IMR-90 (cell line): ENCODE results near the gene S100A16. TPM values are rescaled to one million over a fixed set of nuclear protein-coding genes. Genes with fewer than 3 reads are reported as not detected.

Experiments
- ATAC-seq: fragments of 200-7000 bp; cut with Tn5 transposase; 2 replicates; pipeline ENCODE4 v1.9.1; 2020; ENCODE audit warnings: low read depth, mild to moderate bottlenecking, moderate library complexity
- BruUV-seq: library from RNA; stranded (reverse); fragments of 400-500 nt; replicated peaks from 2 replicates; lab custom pipeline; 2021; lab: Mats Ljungman, UMichigan
- CTCF ChIA-PET: fragments of 300-600 bp; formaldehyde crosslinking; extraction: SDS; loops from one replicate; lab custom pipeline; 2021; ENCODE audit warnings: antibody characterized with exemption; lab: Yijun Ruan, JAX
- POLR2A ChIA-PET: fragments of 300-600 bp; sonication (Branson Sonifier 250); formaldehyde crosslinking; loops from one replicate; lab custom pipeline; 2022; ENCODE audit warnings: antibody characterized with exemption; ENCODE audit not compliant: unreplicated experiment; lab: Charles Lee
- DNase-seq: peaks from one replicate; pipeline ENCODE4 v3.0.0; 2013
- H2AFZ ChIP-seq: replicated peaks from 2 replicates; pipeline ENCODE3; 2013; ENCODE audit warnings: low read length, mild to moderate bottlenecking; ENCODE audit not compliant: poor library complexity
- H2AK5ac ChIP-seq: 2 replicates; pipeline ENCODE4 v1.6.1; 2013; ENCODE audit warnings: low read depth, low read length, inconsistent platforms
- H2AK9ac ChIP-seq: replicated peaks from 2 replicates; pipeline ENCODE3; 2013; ENCODE audit warnings: mild to moderate bottlenecking, low read depth, low read length, moderate library complexity; ENCODE audit not compliant: poor library complexity
- H2BK120ac ChIP-seq: 2 replicates; pipeline ENCODE4 v1.6.1; 2013; ENCODE audit warnings: low read depth, low read length, inconsistent platforms
- H2BK15ac ChIP-seq: 3 replicates; pipeline ENCODE4 v1.6.1; 2013; ENCODE audit warnings: low read depth, low read length, inconsistent platforms
- H2BK20ac ChIP-seq: 2 replicates; pipeline ENCODE4 v1.6.1; 2013; ENCODE audit warnings: low read depth, mild to moderate bottlenecking, inconsistent platforms, low read length, moderate library complexity
- H2BK5ac ChIP-seq: 2 replicates; pipeline ENCODE4 v1.6.1; 2013; ENCODE audit warnings: mild to moderate bottlenecking, low read depth, low read length, inconsistent platforms; ENCODE audit not compliant: poor library complexity, severe bottlenecking
- H3K14ac ChIP-seq: replicated peaks from 2 replicates; pipeline ENCODE4 v1.6.1; 2013; ENCODE audit warnings: low read depth, low read length, inconsistent platforms
- H3K18ac ChIP-seq: 2 replicates; pipeline ENCODE4 v1.6.1; 2013; ENCODE audit warnings: low read depth, low read length, control low read depth
- H3K23ac ChIP-seq: 2 replicates; pipeline ENCODE4 v1.6.1; 2013; ENCODE audit warnings: low read depth, low read length, inconsistent platforms
- H3K27ac ChIP-seq: 2 replicates; pipeline ENCODE4 v1.5.1; 2013; ENCODE audit warnings: mild to moderate bottlenecking, control low read depth, low read length; ENCODE audit not compliant: insufficient read depth
- H3K27me3 ChIP-seq: 2 replicates; pipeline ENCODE4 v1.6.1; 2013; ENCODE audit warnings: low read length; ENCODE audit not compliant: control insufficient read depth, insufficient read depth
- H3K36me3 ChIP-seq: 2 replicates; pipeline ENCODE4 v1.6.1; 2013; ENCODE audit warnings: low read length, mixed read lengths; ENCODE audit not compliant: control insufficient read depth, insufficient read depth
- H3K4ac ChIP-seq: 2 replicates; pipeline ENCODE4 v1.6.1; 2013; ENCODE audit warnings: low read depth, low read length, inconsistent platforms
- H3K4me1 ChIP-seq: 2 replicates; pipeline ENCODE4 v1.6.1; 2013; ENCODE audit warnings: low read length, mixed read lengths; ENCODE audit not compliant: control insufficient read depth, insufficient read depth
- H3K4me2 ChIP-seq: 2 replicates; pipeline ENCODE4 v1.6.1; 2013; ENCODE audit warnings: low read depth, mild to moderate bottlenecking, control low read depth, low read length, moderate library complexity
- H3K4me3 ChIP-seq: 2 replicates; pipeline ENCODE4 v1.5.1; 2013; ENCODE audit warnings: low read depth, mild to moderate bottlenecking, control low read depth, low read length, moderate library complexity; ENCODE audit not compliant: insufficient read depth
- H3K56ac ChIP-seq: 2 replicates; pipeline ENCODE4 v1.6.1; 2013; ENCODE audit warnings: low read length, inconsistent platforms; ENCODE audit not compliant: insufficient read depth; ENCODE audit errors: extremely low read depth
- H3K79me1 ChIP-seq, 2 experiments: 2 replicates each; pipeline ENCODE4 v1.6.1; 2013; ENCODE audit warnings: low read length in 2 of 2, inconsistent platforms in 1 of 2, low read depth in 1 of 2
- H3K9ac ChIP-seq: 2 replicates; pipeline ENCODE4 v1.6.1; 2013; ENCODE audit warnings: low read depth, low read length, control low read depth
- H3K9me1 ChIP-seq: 2 replicates; pipeline ENCODE4 v1.6.1; 2013; ENCODE audit warnings: low read length, inconsistent platforms; ENCODE audit not compliant: insufficient read depth
- H3K9me3 ChIP-seq: 2 replicates; pipeline ENCODE4 v1.6.1; 2013; ENCODE audit warnings: low read length; ENCODE audit not compliant: control insufficient read depth, insufficient read depth
- H4K20me1 ChIP-seq: 2 replicates; pipeline ENCODE4 v1.6.1; 2013; ENCODE audit warnings: low read length, inconsistent platforms; ENCODE audit not compliant: insufficient read depth
- H4K5ac ChIP-seq: 2 replicates; pipeline ENCODE4 v1.6.1; 2013; ENCODE audit warnings: mild to moderate bottlenecking, low read depth, low read length, control low read depth
- H4K8ac ChIP-seq, 2 experiments: 2 replicates each; pipeline ENCODE4 v1.6.1; 2013; ENCODE audit warnings: low read depth in 2 of 2, low read length in 2 of 2, control low read depth in 1 of 2, inconsistent platforms in 1 of 2
- H4K91ac ChIP-seq: 2 replicates; pipeline ENCODE4 v1.6.1; 2013; ENCODE audit warnings: low read depth, low read length, inconsistent platforms; ENCODE audit not compliant: insufficient read depth
- BHLHE40 ChIP-seq: fragments of 150-350 bp; IDR thresholded peaks from 2 replicates; pipeline ENCODE4 v1.6.1; 2016; ENCODE audit warnings: mild to moderate bottlenecking, low read depth, low read length
- CEBPB ChIP-seq: IDR thresholded peaks from 2 replicates; pipeline ENCODE4 v1.6.1; 2012; ENCODE audit warnings: low read depth, low read length, improper control_type of control experiment
- CHD1 ChIP-seq: IDR thresholded peaks from 2 replicates; pipeline ENCODE4 v1.6.1; 2012; ENCODE audit warnings: low read depth, low read length, improper control_type of control experiment
- ELK1 ChIP-seq: fragments of 150-350 bp; IDR thresholded peaks from 2 replicates; pipeline ENCODE4 v1.6.1; 2016; ENCODE audit warnings: low read depth, mild to moderate bottlenecking, low read length, moderate library complexity, borderline replicate concordance
- FOS ChIP-seq: fragments of 150-350 bp; IDR thresholded peaks from 2 replicates; pipeline ENCODE4 v1.6.1; 2016; ENCODE audit warnings: low read depth, low read length
- MAFK ChIP-seq: IDR thresholded peaks from 2 replicates; pipeline ENCODE4 v1.6.1; 2012; ENCODE audit warnings: low read depth, low read length, improper control_type of control experiment
- MAZ ChIP-seq: IDR thresholded peaks from 2 replicates; pipeline ENCODE4 v1.6.1; 2012; ENCODE audit warnings: low read depth, mild to moderate bottlenecking, low read length, improper control_type of control experiment, moderate library complexity, borderline replicate concordance
- MXI1 ChIP-seq: IDR thresholded peaks from 2 replicates; pipeline ENCODE4 v1.6.1; 2012; ENCODE audit warnings: low read depth, mild to moderate bottlenecking, low read length, moderate library complexity, borderline replicate concordance
- NFE2L2 ChIP-seq: fragments of 150-350 bp; IDR thresholded peaks from 2 replicates; pipeline ENCODE4 v1.6.1; 2016; ENCODE audit warnings: low read depth, mild to moderate bottlenecking, low read length
- POLR2A ChIP-seq: IDR thresholded peaks from 2 replicates; pipeline ENCODE4 v1.6.1; 2012; ENCODE audit warnings: mild to moderate bottlenecking, low read depth, low read length
- SMC3 ChIP-seq: fragments of 150-350 bp; IDR thresholded peaks from 2 replicates; pipeline ENCODE4 v1.6.1; 2016; ENCODE audit warnings: low read depth, mild to moderate bottlenecking, antibody characterized with exemption, low read length, moderate library complexity
- WGBS, 2 experiments: methylation state at CpG; one replicate each; pipeline versions ENCODE4 v1.1.5 to v1.1.7; 2013; ENCODE audit warnings: missing lambda C conversion rate in 2 of 2; ENCODE audit not compliant: insufficient read length in 1 of 2; ENCODE audit errors: extremely low coverage in 2 of 2; 5-methylcytosine and 5-hydroxymethylcytosine counted together
- dilution Hi-C: fragments of 300-500 bp; cut with HindIII; formaldehyde crosslinking; loops from one replicate; pipeline ENCODE4 v1.14.3; 2018; ENCODE audit warnings: low sequenced_read_pairs; ENCODE audit not compliant: unreplicated experiment
- in situ Hi-C: fragments of 300-500 bp; cut with MboI; formaldehyde crosslinking; loops from 3 replicates; pipeline ENCODE4 v1.14.3; 2019; ENCODE audit warnings: low sequenced_read_pairs, inconsistent platforms, mixed read lengths
- intact Hi-C: fragments of 100-400 bp; cut with micrococcal nuclease; formaldehyde crosslinking; loops from 2 replicates; pipeline ENCODE4 v1.10.0; 2022
- polyA plus RNA-seq, 3 experiments: library from polyadenylated mRNA; depleted of rRNA; stranded (reverse); fragments of >200 nt; gene quantifications; 2 replicates each; pipeline ENCODE4 v1.2.3, GENCODE V29; 2012; ENCODE audit warnings: low replicate concordance in 1 of 3
- total RNA-seq: library from RNA; depleted of rRNA; stranded (reverse); fragments of >200 nt; gene quantifications from 2 replicates; pipeline ENCODE4 v1.2.3, GENCODE V29; 2012

Gene S100A16
- total and polyA plus RNA-seq, 2 of the 4 experiments (the other 2 are of a cell fraction) = 201 to 515 TPM

- peak overlapping the region; percentile 25; the same call in 1 of the 2 replicates for H3K14ac ChIP-seq
- no peak overlapping the region for H3K9ac ChIP-seq
- no peak overlapping the region; the same call in 1 of the 2 replicates for H3K4me2 ChIP-seq
- peak overlapping the region; percentile 52 for H3K4ac ChIP-seq
- ChIA-PET CTCF (interaction anchor here (1.7 kb wide), 1 partner anchor 81 kb away, joined by 5 read pairs; no protein-coding TSS in a partner anchor), POLR2A (no interaction called here)
- no TSS peak for BruUV-seq
- peak overlapping the region; percentile 34; the same call in 1 of the 2 replicates for H3K18ac ChIP-seq
- TF ChIP-seq NFE2L2 (no peak), BHLHE40 (no peak), FOS (0 out of 2 replicates have a peak, but pooled peaks have one; percentile 18), POLR2A (no peak), MAFK (no peak), MXI1 (no peak), SMC3 (no peak), MAZ (no peak), CEBPB (peak; percentile 51), ELK1 (no peak), CHD1 (no peak)
- H4K91ac ChIP-seq = peak overlapping the region; percentile 11; the same call in 1 of the 2 replicates
- no peaks in the 10 kb centered on the region for H3K9me3 ChIP-seq
- 0 out of 2 replicates have a peak overlapping the region, but pooled peaks have one; percentile 15 for H2BK20ac ChIP-seq
- no peaks in the 10 kb centered on the region for H3K27me3 ChIP-seq
- no peak overlapping the region for H2BK120ac ChIP-seq
- intact Hi-C loops (loop anchor here (1.0 kb wide), 1 partner anchor 81 kb away; no protein-coding TSS in a partner anchor), in situ Hi-C loops (no loop called here), dilution Hi-C loops (no loop called here)
- no peaks in the 10 kb centered on the region for H3K79me1 ChIP-seq
- ATAC-seq (peak; percentile 58), DNase-seq (peak; percentile 64)
- 83% methylated on average over 1 of the region's 3 CpGs; no CpG with 5 or more reads in 1 of the 2 experiments for WGBS, 2 experiments
- peaks cover 7% of the 10 kb centered on the region for H3K4me1 ChIP-seq
- H4K20me1 ChIP-seq = no peaks in the 10 kb centered on the region
- H3K23ac ChIP-seq = peak overlapping the region; percentile 55; the same call in 1 of the 2 replicates
- no peak overlapping the region for H3K56ac ChIP-seq
- peak overlapping the region; percentile 25 for H2AK9ac ChIP-seq
- H2AK5ac ChIP-seq = no peak overlapping the region; the same call in 1 of the 2 replicates
- H3K4me3 ChIP-seq = no peak overlapping the region
- H2BK15ac ChIP-seq = peak overlapping the region; percentile 42; the same call in 1 of the 3 replicates
- H4K8ac ChIP-seq = peak overlapping the region; percentile 75 to 83
- H3K36me3 ChIP-seq = no peaks in the 10 kb centered on the region
- H3K9me1 ChIP-seq = peaks cover 6% of the 10 kb centered on the region; the same call in 1 of the 2 replicates
- no peak overlapping the region for H2BK5ac ChIP-seq
- peak overlapping the region; percentile 84 for H2AFZ ChIP-seq
- H3K27ac ChIP-seq = no peak overlapping the region
- H4K5ac ChIP-seq = peak overlapping the region; percentile 77; the same call in 1 of the 2 replicates
These were observed 40.0 kb upstream of the S100A16 start for GRCh38 chr1:153652805-153653500.
